ENCODE data around the gene TXNRD1. TPM values are rescaled to one million over a fixed set of nuclear protein-coding genes. Genes with fewer than 3 reads are reported as not detected.

The TXNRD1 gene
- total RNA-seq, 1 donor from 2014 or later: 105 TPM

DNA sequence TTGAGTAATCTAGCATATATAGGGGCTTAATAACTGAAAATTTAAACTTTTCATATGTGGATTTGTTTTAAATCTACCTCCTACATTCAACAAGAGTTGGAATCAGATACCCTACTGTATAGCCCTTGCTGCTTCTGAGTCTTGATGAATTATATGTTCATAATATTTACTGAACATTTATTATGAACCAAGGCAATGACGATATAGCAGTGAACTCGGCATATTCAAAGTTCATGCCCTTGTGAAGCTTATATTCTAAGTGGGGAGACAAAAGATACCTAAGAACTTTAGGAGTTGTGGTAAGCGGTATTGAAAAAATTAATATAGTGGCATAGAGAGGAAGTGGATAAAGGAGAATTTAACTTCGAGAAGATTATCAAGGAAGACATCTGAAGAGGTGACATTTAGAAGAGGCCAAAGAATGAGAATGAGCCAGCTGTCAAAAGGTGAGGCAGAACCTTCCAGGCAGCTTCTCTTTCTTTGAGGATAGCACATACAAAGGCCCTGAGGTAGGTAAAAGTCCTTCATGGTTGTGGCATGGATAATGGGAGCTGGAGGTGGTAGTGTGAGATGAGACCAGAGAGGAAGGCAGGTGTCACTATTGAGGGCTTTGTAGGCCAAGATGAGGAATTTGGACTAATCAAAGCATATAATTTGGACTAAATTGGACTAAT is 98.1 kb downstream of the TXNRD1 start:
- H3K27ac Mint-ChIP-seq (ENCODE audit: unreplicated experiment): no peak overlapping the region
- H3K36me3 Mint-ChIP-seq (ENCODE audit: low read depth, unreplicated experiment): peaks cover 31% of the 10 kb centered on the region
- no peak for DNase-seq (ENCODE audit: low spot score)
- no peaks in the 10 kb centered on the region for H3K27me3 Mint-ChIP-seq (ENCODE audit: unreplicated experiment)
- TF ChIP-seq, protein P1, sequence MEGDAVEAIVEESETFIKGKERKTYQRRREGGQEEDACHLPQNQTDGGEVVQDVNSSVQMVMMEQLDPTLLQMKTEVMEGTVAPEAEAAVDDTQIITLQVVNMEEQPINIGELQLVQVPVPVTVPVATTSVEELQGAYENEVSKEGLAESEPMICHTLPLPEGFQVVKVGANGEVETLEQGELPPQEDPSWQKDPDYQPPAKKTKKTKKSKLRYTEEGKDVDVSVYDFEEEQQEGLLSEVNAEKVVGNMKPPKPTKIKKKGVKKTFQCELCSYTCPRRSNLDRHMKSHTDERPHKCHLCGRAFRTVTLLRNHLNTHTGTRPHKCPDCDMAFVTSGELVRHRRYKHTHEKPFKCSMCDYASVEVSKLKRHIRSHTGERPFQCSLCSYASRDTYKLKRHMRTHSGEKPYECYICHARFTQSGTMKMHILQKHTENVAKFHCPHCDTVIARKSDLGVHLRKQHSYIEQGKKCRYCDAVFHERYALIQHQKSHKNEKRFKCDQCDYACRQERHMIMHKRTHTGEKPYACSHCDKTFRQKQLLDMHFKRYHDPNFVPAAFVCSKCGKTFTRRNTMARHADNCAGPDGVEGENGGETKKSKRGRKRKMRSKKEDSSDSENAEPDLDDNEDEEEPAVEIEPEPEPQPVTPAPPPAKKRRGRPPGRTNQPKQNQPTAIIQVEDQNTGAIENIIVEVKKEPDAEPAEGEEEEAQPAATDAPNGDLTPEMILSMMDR (IDR thresholded peaks at IDR 0.05; ENCODE audit: unreplicated experiment): no peak
- no peaks in the 10 kb centered on the region for H3K9me3 Mint-ChIP-seq (ENCODE audit: unreplicated experiment)
- no peaks in the 10 kb centered on the region for H3K4me1 Mint-ChIP-seq (ENCODE audit: unreplicated experiment)
- peak overlapping the region; percentile 7 for H3K4me3 Mint-ChIP-seq (ENCODE audit: unreplicated experiment)

- H3K4me3 Mint-ChIP-seq (ENCODE audit: unreplicated experiment): no peak overlapping the region
- peaks cover 32% of the 10 kb centered on the region for H3K36me3 Mint-ChIP-seq (ENCODE audit: low read depth, unreplicated experiment)
- TF ChIP-seq, protein P1 (IDR thresholded peaks at IDR 0.05; ENCODE audit: unreplicated experiment): no peak
- no peak for DNase-seq (ENCODE audit: low spot score)
- H3K4me1 Mint-ChIP-seq (ENCODE audit: unreplicated experiment): no peaks in the 10 kb centered on the region
- H3K27me3 Mint-ChIP-seq (ENCODE audit: unreplicated experiment): no peaks in the 10 kb centered on the region
- H3K9me3 Mint-ChIP-seq (ENCODE audit: unreplicated experiment): no peaks in the 10 kb centered on the region
- no peak overlapping the region for H3K27ac Mint-ChIP-seq (ENCODE audit: unreplicated experiment)
These were observed 98.6 kb downstream of the TXNRD1 start for GRCh38 chr12:104314242-104314614.

DNA sequence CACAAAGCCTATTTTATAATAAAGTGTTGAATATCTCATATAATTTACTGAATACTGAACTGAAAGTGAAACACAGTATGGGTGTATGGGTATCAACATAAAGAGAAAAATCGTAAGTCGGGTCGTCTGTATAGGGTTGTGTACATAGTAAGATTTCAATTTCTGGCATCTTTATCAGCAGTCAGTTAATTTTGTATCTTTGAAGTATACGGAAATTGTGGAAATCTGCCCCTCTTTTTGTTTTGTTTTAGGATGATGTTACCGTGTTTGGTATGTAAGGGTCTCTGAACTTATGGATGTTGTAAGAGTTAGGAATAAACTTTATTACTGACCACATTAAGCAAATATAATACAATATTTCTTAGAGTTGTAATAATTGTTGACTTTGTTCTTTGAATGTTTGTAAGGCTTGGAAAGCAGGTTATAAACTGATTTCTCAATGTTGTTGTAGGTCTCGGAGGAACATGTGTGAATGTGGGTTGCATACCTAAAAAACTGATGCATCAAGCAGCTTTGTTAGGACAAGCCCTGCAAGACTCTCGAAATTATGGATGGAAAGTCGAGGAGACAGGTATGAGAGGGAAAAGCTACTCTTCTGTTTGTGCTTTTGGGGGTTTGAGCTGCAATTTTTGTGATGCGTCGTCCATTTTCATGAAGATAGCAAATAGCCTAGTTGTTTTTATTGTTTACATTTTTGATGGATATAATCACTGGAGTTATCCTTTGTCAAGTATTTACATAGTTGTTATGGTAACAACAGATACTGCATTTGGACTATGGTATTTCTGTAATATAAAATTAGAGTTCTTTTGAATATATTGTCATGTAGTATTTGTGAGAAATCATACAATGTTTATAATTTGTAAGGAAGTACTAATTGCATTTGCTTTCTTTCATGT is 100.0 kb downstream of the TXNRD1 start:
- no peak for DNase-seq (ENCODE audit: low spot score)
- Mint-ChIP-seq H3K9me3 (ENCODE audit: unreplicated experiment) (no peaks in the 10 kb centered on the region), H3K27ac (ENCODE audit: unreplicated experiment) (peak overlapping the region; percentile 4), H3K4me1 (ENCODE audit: unreplicated experiment) (no peaks in the 10 kb centered on the region), H3K4me3 (ENCODE audit: unreplicated experiment) (no peak overlapping the region), H3K36me3 (ENCODE audit: low read depth, unreplicated experiment) (peaks cover 38% of the 10 kb centered on the region), H3K27me3 (ENCODE audit: unreplicated experiment) (no peaks in the 10 kb centered on the region)
- TF ChIP-seq, protein P1 (IDR thresholded peaks at IDR 0.05; ENCODE audit: unreplicated experiment): no peak

- peaks cover 44% of the 10 kb centered on the region for H3K36me3 Mint-ChIP-seq (ENCODE audit: low read depth, unreplicated experiment)
- H3K4me3 Mint-ChIP-seq (ENCODE audit: unreplicated experiment): no peak overlapping the region
- TF ChIP-seq, protein P1 (IDR thresholded peaks at IDR 0.05; ENCODE audit: unreplicated experiment): no peak
- H3K27ac Mint-ChIP-seq (ENCODE audit: unreplicated experiment): peak overlapping the region; percentile 61
- H3K9me3 Mint-ChIP-seq (ENCODE audit: unreplicated experiment): no peaks in the 10 kb centered on the region
- no peaks in the 10 kb centered on the region for H3K27me3 Mint-ChIP-seq (ENCODE audit: unreplicated experiment)
- no peaks in the 10 kb centered on the region for H3K4me1 Mint-ChIP-seq (ENCODE audit: unreplicated experiment)
- DNase-seq (ENCODE audit: low spot score): no peak
These were observed 101.4 kb downstream of the TXNRD1 start for GRCh38 chr12:104316936-104317335.
